Activated CD8-positive, alpha-beta T cell treated with anti-CD3 and anti-CD28 coated beads for 36 hours (primary cell): Measurements from ENCODE around the gene TP73. TPM values are rescaled to one million over a fixed set of nuclear protein-coding genes. Genes with fewer than 3 reads are reported as not detected.

ENCODE experiments used
- ATAC-seq: fragments of 200-7000 bp; cut with Tn5 transposase; one replicate; pipeline ENCODE4 v1.10.0; 2021; ENCODE audit warnings: mild to moderate bottlenecking, moderate library complexity
- CTCF ChIA-PET: fragments of 350-600 bp; sonication (Branson Sonifier 250); formaldehyde crosslinking; loops from one replicate; lab custom pipeline; 2021; ENCODE audit warnings: antibody characterized with exemption; lab: Charles Lee
- POLR2A ChIA-PET: fragments of 350-600 bp; sonication (Branson Sonifier 250); formaldehyde crosslinking; loops from one replicate; lab custom pipeline; 2021; ENCODE audit warnings: antibody characterized with exemption; lab: Charles Lee
- DNase-seq: peaks from one replicate; pipeline ENCODE4 v3.0.0-alpha.2; 2020
- H3K27ac Mint-ChIP-seq: one replicate; pipeline ENCODE4 v1.8.0; 2021; ENCODE audit warnings: mild to moderate bottlenecking, mixed read lengths
- H3K27me3 Mint-ChIP-seq: one replicate; pipeline ENCODE4 v1.8.0; 2021; ENCODE audit warnings: mixed read lengths
- H3K36me3 Mint-ChIP-seq: one replicate; pipeline ENCODE4 v1.8.0; 2021; ENCODE audit warnings: low read depth, mixed read lengths
- H3K4me1 Mint-ChIP-seq: one replicate; pipeline ENCODE4 v1.8.0; 2021; ENCODE audit warnings: low read depth, mixed read lengths
- H3K4me3 Mint-ChIP-seq: one replicate; pipeline ENCODE4 v1.8.0; 2021; ENCODE audit warnings: mild to moderate bottlenecking, moderate library complexity, mixed read lengths
- H3K9me3 Mint-ChIP-seq: one replicate; pipeline ENCODE4 v1.8.0; 2021; ENCODE audit warnings: mixed read lengths
- CTCF ChIP-seq: fragments of 200-600 bp; IDR thresholded peaks from one replicate; pipeline ENCODE4 v1.8.0; 2022; ENCODE audit warnings: antibody characterized with exemption, mild to moderate bottlenecking
- intact Hi-C: fragments of 100-400 bp; cut with micrococcal nuclease; formaldehyde crosslinking; loops from one replicate; pipeline ENCODE4 v1.10.0; 2022
- total RNA-seq, 2 experiments: library from RNA; stranded (reverse); gene quantifications; one replicate each; pipeline ENCODE4 v1.2.3, GENCODE V29; 2021

The TP73 gene
- total RNA-seq, 2 experiments from 2014 or later: 0.60 to 0.68 TPM

DNA sequence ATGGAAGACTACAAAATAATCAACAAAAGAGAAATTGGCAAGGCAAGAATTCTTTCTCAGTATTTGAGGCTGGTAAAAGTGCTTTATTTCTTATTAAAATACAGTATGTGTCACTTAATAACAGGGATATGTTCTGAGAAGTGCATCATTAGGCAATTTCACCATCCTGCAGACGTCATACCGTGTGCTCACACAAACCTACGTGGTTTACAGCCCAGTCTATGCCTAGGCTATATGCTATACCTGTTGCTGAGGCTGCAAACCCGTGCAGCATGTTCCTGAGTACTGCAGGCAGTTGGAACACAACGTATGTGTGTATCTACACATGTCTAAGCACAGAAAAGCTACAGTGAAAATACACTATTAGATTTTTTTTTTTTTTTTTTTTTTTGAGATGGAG lies 97.2 kb downstream of the TP73 start:
- peaks cover 2% of the 10 kb centered on the region for H3K27me3 Mint-ChIP-seq
- TF ChIP-seq CTCF: no peak
- no peaks in the 10 kb centered on the region for H3K9me3 Mint-ChIP-seq
- intact Hi-C loops: no loop called here
- H3K4me1 Mint-ChIP-seq: peaks cover 21% of the 10 kb centered on the region
- no peaks in the 10 kb centered on the region for H3K36me3 Mint-ChIP-seq
- no peak for ATAC-seq
- no peak overlapping the region for H3K27ac Mint-ChIP-seq
- no peak overlapping the region for H3K4me3 Mint-ChIP-seq
- ChIA-PET CTCF (interaction anchor here (1.5 kb wide), 1 partner anchor 25 kb away, joined by 3 read pairs; no protein-coding TSS in a partner anchor), POLR2A (no interaction called here)
- DNase-seq: no peak

DNA sequence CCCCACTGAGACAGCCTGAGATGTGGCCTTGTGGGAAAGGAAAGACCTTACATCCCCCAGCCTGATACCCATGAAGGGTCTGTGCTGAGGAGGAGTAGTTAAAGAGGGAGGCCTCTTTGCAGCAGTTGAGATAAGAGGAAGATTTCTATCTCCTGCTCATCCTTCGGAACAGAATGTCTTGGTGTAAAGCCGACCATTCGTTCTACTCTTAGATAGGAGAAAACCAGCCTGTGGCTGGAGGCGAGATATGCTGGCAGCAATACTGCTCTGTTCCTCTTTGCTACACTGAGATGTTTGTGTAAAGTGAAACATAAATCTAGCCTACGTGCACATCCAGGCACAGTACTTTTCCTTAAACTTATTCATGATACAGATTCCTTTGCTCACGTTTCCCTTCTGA lies 98.4 kb downstream of the TP73 start:
- POLR2A ChIA-PET: no interaction called here
- H3K4me3 Mint-ChIP-seq: no peak overlapping the region
- CTCF ChIA-PET: no interaction called here

GRCh38 chr1:3752400-3752945 lies 100.2 kb downstream of the TP73 start, which contains the start of gene CCDC27:
CCDC27 (plus strand) TSS chr1:3752450; CDS start chr1:3752482, 32 bp downstream.
- ATAC-seq (no peak), DNase-seq (no peak)
- H3K4me3 Mint-ChIP-seq: no peak within 1 kb of the TSS
- TF ChIP-seq CTCF: no peak
- peaks cover 4% of the 10 kb centered on the region for H3K27me3 Mint-ChIP-seq
- intact Hi-C loops: no loop called here
- ChIA-PET POLR2A (interaction anchor here (0.9 kb wide), 1 partner anchor 15 kb away, joined by 3 read pairs; no protein-coding TSS in a partner anchor), CTCF (no interaction called here)
- H3K4me1 Mint-ChIP-seq: peaks cover 7% of the 10 kb centered on the region
- H3K9me3 Mint-ChIP-seq: no peaks in the 10 kb centered on the region
- no peak within 1 kb of the TSS for H3K27ac Mint-ChIP-seq
- no peaks in the 10 kb centered on the region for H3K36me3 Mint-ChIP-seq

More for the DNA sequence above, 98.4 kb downstream of the TP73 start:
- no peaks in the 10 kb centered on the region for H3K36me3 Mint-ChIP-seq
- H3K4me1 Mint-ChIP-seq: peaks cover 14% of the 10 kb centered on the region
- intact Hi-C loops: no loop called here
- no peak for ATAC-seq
- H3K27ac Mint-ChIP-seq: no peak overlapping the region
- no peaks in the 10 kb centered on the region for H3K9me3 Mint-ChIP-seq
- no peak for TF ChIP-seq CTCF
- H3K27me3 Mint-ChIP-seq: peaks cover 2% of the 10 kb centered on the region
- DNase-seq: no peak

DNA sequence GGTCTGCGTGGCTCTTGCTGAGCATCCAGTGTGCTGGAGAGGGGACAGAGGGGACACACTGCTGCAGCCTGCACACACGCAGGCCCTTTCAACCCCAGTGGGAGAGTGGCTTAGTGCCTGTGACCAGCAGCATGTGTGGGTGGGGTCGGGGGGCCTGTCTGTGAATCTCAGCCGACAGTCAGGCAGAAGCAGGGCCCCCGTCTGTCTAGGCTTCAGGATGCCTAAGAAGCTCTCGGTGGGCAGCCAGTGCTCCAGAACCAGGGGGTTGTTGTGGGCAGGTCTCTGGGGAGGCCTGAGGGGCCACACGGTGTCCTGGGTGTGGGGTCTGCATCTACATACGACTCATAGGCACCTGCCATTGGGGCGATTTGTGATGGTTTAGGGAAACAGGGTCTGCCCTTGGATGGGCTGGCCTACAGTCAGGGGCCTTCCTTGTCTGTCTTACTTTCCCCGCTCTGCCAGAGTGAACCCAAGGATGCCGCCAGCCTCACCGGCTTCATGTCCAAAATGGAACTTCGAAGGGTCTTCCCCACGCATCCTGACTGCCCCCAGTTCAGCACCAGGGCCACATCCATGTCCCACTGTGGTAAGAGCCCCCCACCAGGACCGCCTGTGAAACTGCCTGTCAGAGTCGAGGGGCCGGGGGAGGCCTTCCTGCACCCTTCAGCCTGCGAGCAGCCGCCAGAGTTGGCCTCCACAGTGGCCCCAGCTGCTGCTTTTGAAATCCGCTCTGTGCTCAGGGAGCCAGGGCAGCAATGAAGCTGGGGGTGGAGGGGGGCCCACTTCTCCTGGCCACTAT lies 101.5 kb downstream of the TP73 start:
- Mint-ChIP-seq H3K4me3 (no peak overlapping the region), H3K36me3 (no peaks in the 10 kb centered on the region), H3K9me3 (no peaks in the 10 kb centered on the region), H3K27me3 (peaks cover 6% of the 10 kb centered on the region), H3K4me1 (no peaks in the 10 kb centered on the region), H3K27ac (no peak overlapping the region)
- no peak for TF ChIP-seq CTCF
- no peak for ATAC-seq
- CTCF ChIA-PET: no interaction called here
- intact Hi-C loops: no loop called here
- POLR2A ChIA-PET: no interaction called here
- DNase-seq: no peak

DNA sequence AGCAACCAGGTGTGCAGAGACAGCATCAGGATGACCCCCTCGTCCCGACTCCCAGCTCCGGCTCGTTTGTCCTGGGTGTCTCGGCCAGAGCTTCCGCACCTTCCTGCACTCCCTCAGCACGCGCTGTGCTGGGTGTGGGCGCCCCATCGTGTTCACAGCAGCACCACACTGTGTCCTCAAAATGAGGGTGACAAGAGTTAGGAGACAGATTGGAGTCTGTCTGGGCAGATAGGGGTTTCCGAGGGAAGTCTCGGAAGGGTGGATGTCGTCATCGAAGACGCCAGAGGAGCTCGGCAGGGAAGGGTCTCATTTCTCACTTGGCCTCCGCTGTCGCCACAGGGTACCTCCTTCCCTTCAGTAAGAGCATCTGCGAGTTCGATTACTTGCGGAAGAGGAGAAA lies 104.1 kb downstream of the TP73 start:
- POLR2A ChIA-PET: interaction anchor here (0.7 to 1.2 kb wide), 2 partner anchors 28 to 1603 kb away, joined by 3 to 5 read pairs; no protein-coding TSS in a partner anchor
- no peak for ATAC-seq

More for the DNA sequence above, 104.1 kb downstream of the TP73 start:
- Mint-ChIP-seq H3K27me3 (peaks cover 11% of the 10 kb centered on the region), H3K4me3 (no peak overlapping the region), H3K9me3 (peaks cover 6% of the 10 kb centered on the region), H3K27ac (no peak overlapping the region), H3K4me1 (no peaks in the 10 kb centered on the region), H3K36me3 (no peaks in the 10 kb centered on the region)
- CTCF ChIA-PET: no interaction called here
- no peak for TF ChIP-seq CTCF
- intact Hi-C loops: no loop called here
- DNase-seq: no peak
